MM.1S (cell line): ENCODE data around the gene LRRC8D.

ENCODE experiments used
- DNase-seq: peaks from one replicate; pipeline ENCODE4 v3.0.0-alpha.2; 2015
- H2AFZ ChIP-seq: fragments of 300-600 bp; sonication (generic); 2 replicates; pipeline ENCODE4 v1.6.0; 2016; ENCODE audit warnings: antibody characterized with exemption, low read length
- H3F3A ChIP-seq: fragments of 300-600 bp; sonication (generic); 2 replicates; pipeline ENCODE4 v1.6.1; 2016; ENCODE audit warnings: mild to moderate bottlenecking, antibody characterized with exemption, low read length, moderate library complexity, mixed read lengths; ENCODE audit not compliant: insufficient read depth
- H3K27ac ChIP-seq: fragments of 300-600 bp; sonication (generic); 2 replicates; pipeline ENCODE4 v1.5.1; 2016; ENCODE audit warnings: mild to moderate bottlenecking, low read length
- H3K27me3 ChIP-seq: fragments of 300-600 bp; sonication (generic); replicated peaks from 2 replicates; pipeline ENCODE4 v1.6.0; 2016; ENCODE audit warnings: low read length; ENCODE audit not compliant: insufficient read depth
- H3K36me3 ChIP-seq: fragments of 300-600 bp; sonication (generic); replicated peaks from 2 replicates; pipeline ENCODE4 v1.6.1; 2016; ENCODE audit warnings: mild to moderate bottlenecking, low read length, mixed read lengths; ENCODE audit not compliant: insufficient read depth
- H3K4me1 ChIP-seq: fragments of 300-600 bp; sonication (generic); 2 replicates; pipeline ENCODE4 v1.6.1; 2016; ENCODE audit warnings: low read length, mixed read lengths
- H3K4me2 ChIP-seq: fragments of 300-600 bp; sonication (generic); 2 replicates; pipeline ENCODE4 v1.6.0; 2016; ENCODE audit warnings: low read depth, low read length
- H3K4me3 ChIP-seq: fragments of 300-600 bp; sonication (generic); 2 replicates; pipeline ENCODE4 v1.5.1; 2016; ENCODE audit warnings: low read length, mixed read lengths
- H3K79me2 ChIP-seq: fragments of 300-600 bp; sonication (generic); 2 replicates; pipeline ENCODE4 v1.6.1; 2016; ENCODE audit warnings: mixed run types, low read length, mixed read lengths
- H3K9ac ChIP-seq: fragments of 300-600 bp; sonication (generic); 2 replicates; pipeline ENCODE4 v1.6.1; 2016; ENCODE audit warnings: low read length, mixed read lengths
- H3K9me2 ChIP-seq: fragments of 300-600 bp; sonication (generic); replicated peaks from 2 replicates; pipeline ENCODE4 v1.6.1; 2016; ENCODE audit warnings: mild to moderate bottlenecking, low read length, mixed read lengths; ENCODE audit not compliant: insufficient read depth
- H3K9me3 ChIP-seq: fragments of 300-600 bp; sonication (generic); replicated peaks from 2 replicates; pipeline ENCODE4 v1.6.1; 2016; ENCODE audit warnings: mild to moderate bottlenecking, low read length, mixed read lengths; ENCODE audit not compliant: insufficient read depth
- H4K20me1 ChIP-seq: fragments of 300-600 bp; sonication (generic); 2 replicates; pipeline ENCODE4 v1.6.1; 2016; ENCODE audit warnings: mild to moderate bottlenecking, low read length, moderate library complexity, mixed read lengths; ENCODE audit not compliant: insufficient read depth
- CTCF ChIP-seq: fragments of 300-600 bp; sonication (generic); IDR thresholded peaks from 2 replicates; pipeline ENCODE4 v1.5.1; 2016; ENCODE audit warnings: antibody characterized with exemption, low read length, mixed read lengths
- EZH2 ChIP-seq: fragments of 300-600 bp; sonication (generic); optimal IDR thresholded peaks from 2 replicates; pipeline ENCODE3; 2017; ENCODE audit warnings: low read depth, mild to moderate bottlenecking, antibody characterized with exemption, low read length, mixed read lengths
- EZH2phosphoT487 ChIP-seq: fragments of 300-600 bp; sonication (generic); IDR thresholded peaks from 2 replicates; pipeline ENCODE4 v1.6.1; 2018; ENCODE audit warnings: antibody characterized with exemption, low read length

The LRRC8D gene

GRCh38 chr1:89876463-89876862 is 55.6 kb downstream of the LRRC8D start:
- no peaks in the 10 kb centered on the region for H3K79me2 ChIP-seq

GRCh38 chr1:89877756-89878155 is 56.9 kb downstream of the LRRC8D start:
- DNase-seq, result no peak
- TF ChIP-seq EZH2phosphoT487, result no peak
- no peak for TF ChIP-seq CTCF
- no peak for TF ChIP-seq EZH2
- H3K36me3 ChIP-seq, result no peaks in the 10 kb centered on the region
- no peak overlapping the region for H3K4me3 ChIP-seq
- H3F3A ChIP-seq, result no peaks in the 10 kb centered on the region
- no peaks in the 10 kb centered on the region for H4K20me1 ChIP-seq
- no peaks in the 10 kb centered on the region for H3K4me1 ChIP-seq
- H3K79me2 ChIP-seq, result no peaks in the 10 kb centered on the region
- H3K9ac ChIP-seq, result no peak overlapping the region
- no peak overlapping the region for H2AFZ ChIP-seq
- no peak overlapping the region for H3K27ac ChIP-seq
- no peaks in the 10 kb centered on the region for H3K27me3 ChIP-seq
- H3K9me3 ChIP-seq, result no peaks in the 10 kb centered on the region
- H3K4me2 ChIP-seq, result no peak overlapping the region
- H3K9me2 ChIP-seq, result no peaks in the 10 kb centered on the region

More at GRCh38 chr1:89876463-89876862, 55.6 kb downstream of the LRRC8D start:
- H3K9me2 ChIP-seq, result no peaks in the 10 kb centered on the region
- no peak overlapping the region for H2AFZ ChIP-seq
- no peak for DNase-seq
- H3K27me3 ChIP-seq, result no peaks in the 10 kb centered on the region
- H3K4me2 ChIP-seq, result no peak overlapping the region
- no peak for TF ChIP-seq EZH2
- TF ChIP-seq EZH2phosphoT487, result no peak
- no peak for TF ChIP-seq CTCF
- no peaks in the 10 kb centered on the region for H3K36me3 ChIP-seq
- no peak overlapping the region for H3K9ac ChIP-seq
- no peaks in the 10 kb centered on the region for H3K9me3 ChIP-seq
- no peak overlapping the region for H3K4me3 ChIP-seq
- no peaks in the 10 kb centered on the region for H3F3A ChIP-seq
- H4K20me1 ChIP-seq, result no peaks in the 10 kb centered on the region
- no peak overlapping the region for H3K27ac ChIP-seq
- no peaks in the 10 kb centered on the region for H3K4me1 ChIP-seq

- H3K27me3 ChIP-seq, result no peaks in the 10 kb centered on the region
- H2AFZ ChIP-seq, result no peak overlapping the region
- H3K4me1 ChIP-seq, result no peaks in the 10 kb centered on the region
- no peak for TF ChIP-seq EZH2phosphoT487
- TF ChIP-seq EZH2, result no peak
- TF ChIP-seq CTCF, result no peak
- H3K4me3 ChIP-seq, result no peak overlapping the region
- H3K36me3 ChIP-seq, result no peaks in the 10 kb centered on the region
- no peak overlapping the region for H3K9ac ChIP-seq
- no peaks in the 10 kb centered on the region for H4K20me1 ChIP-seq
- no peaks in the 10 kb centered on the region for H3K9me2 ChIP-seq
- DNase-seq, result no peak
- H3F3A ChIP-seq, result no peaks in the 10 kb centered on the region
- H3K27ac ChIP-seq, result no peak overlapping the region
- no peaks in the 10 kb centered on the region for H3K79me2 ChIP-seq
- no peak overlapping the region for H3K4me2 ChIP-seq
- no peaks in the 10 kb centered on the region for H3K9me3 ChIP-seq
Measured at GRCh38 chr1:89878256-89878655, 57.4 kb downstream of the LRRC8D start.
